Uterus (tissue), 4 donors: ENCODE results near the gene SLC48A1. TPM values are rescaled to one million over a fixed set of nuclear protein-coding genes. Genes with fewer than 3 reads are reported as not detected.

Experiments used
- total RNA-seq, 4 donors: library from RNA; depleted of rRNA in 3 of 4; stranded (reverse); fragments of >200 nt in 3 of 4; gene quantifications; one replicate each; pipeline versions ENCODE4 v1.1.0 to v1.2.4, GENCODE V29; 2014 to 2023
- donor health status: DM: yes; HTN: yes; CAD: no.

The SLC48A1 gene
- total RNA-seq, 4 donors from 2014 or later, result 1.3 to 50.5 (median 15.4) TPM

Other genes with a start within 250 kb of the SLC48A1 start
- gene RPAP3, start 67.2 kb upstream of the SLC48A1 start, total RNA-seq, result 10 to 100 TPM; 16.8 to 33.6 (median 22.2) TPM
- gene ENDOU, start 47.7 kb upstream of the SLC48A1 start, total RNA-seq, result under 1 TPM in 2 of 4 donors, not detected in 2; 0.28 to 0.64 TPM
- 100 to 1,000 TPM in 1 of 4 donors, 10 to 100 TPM in 3; 13.5 to 105 (median 48.7) TPM for gene RAPGEF3, start 14.4 kb upstream of the SLC48A1 start, total RNA-seq
- 100 to 1,000 TPM in 1 of 4 donors, 10 to 100 TPM in 3; 33.0 to 191 (median 42.5) TPM for gene HDAC7, start 46.7 kb downstream of the SLC48A1 start, total RNA-seq
- 1 to 10 TPM in 1 of 4 donors, under 1 TPM in 3; 0.26 to 2.0 (median 0.49) TPM for gene VDR, start 131.8 kb downstream of the SLC48A1 start, total RNA-seq
- 100 to 1,000 TPM in 1 of 4 donors, 10 to 100 TPM in 3; 54.9 to 157 (median 77.6) TPM for gene TMEM106C, start 190.4 kb downstream of the SLC48A1 start, total RNA-seq
- gene COL2A1, start 231.2 kb downstream of the SLC48A1 start, total RNA-seq, result 1 to 10 TPM in 1 of 4 donors, under 1 TPM in 1, not detected in 2; 0.15 to 1.9 TPM